Glutamatergic neuron (in vitro differentiated cells): ENCODE data around the gene LGR4. TPM values are rescaled to one million over a fixed set of nuclear protein-coding genes. Genes with fewer than 3 reads are reported as not detected.
"Not testable (repeated sequence)": the region's sequence is repeated elsewhere in the genome, so short reads cannot be mapped to it uniquely, and the experiment has no call there.

Experiments used
- DNase-seq: peaks from one replicate; pipeline ENCODE4 v3.0.0; 2022
- H3K27ac Mint-ChIP-seq: one replicate; pipeline ENCODE4 v1.8.0; 2020; ENCODE audit warnings: mild to moderate bottlenecking, mixed read lengths, inconsistent platforms; ENCODE audit not compliant: unreplicated experiment
- H3K27me3 Mint-ChIP-seq: one replicate; pipeline ENCODE4 v1.8.0; 2020; ENCODE audit warnings: mild to moderate bottlenecking, moderate library complexity, mixed read lengths, inconsistent platforms; ENCODE audit not compliant: unreplicated experiment
- H3K36me3 Mint-ChIP-seq: one replicate; pipeline ENCODE4 v1.8.0; 2020; ENCODE audit warnings: mild to moderate bottlenecking, mixed read lengths, inconsistent platforms; ENCODE audit not compliant: unreplicated experiment
- H3K4me1 Mint-ChIP-seq: one replicate; pipeline ENCODE4 v1.8.0; 2020; ENCODE audit warnings: mild to moderate bottlenecking, low read depth, mixed read lengths, inconsistent platforms; ENCODE audit not compliant: unreplicated experiment
- H3K4me3 Mint-ChIP-seq: one replicate; pipeline ENCODE4 v1.8.0; 2020; ENCODE audit warnings: mild to moderate bottlenecking, mixed read lengths, inconsistent platforms; ENCODE audit not compliant: unreplicated experiment
- H3K9me3 Mint-ChIP-seq: one replicate; pipeline ENCODE4 v1.8.0; 2020; ENCODE audit warnings: mild to moderate bottlenecking, moderate library complexity, mixed read lengths, inconsistent platforms; ENCODE audit not compliant: unreplicated experiment
- long read RNA-seq: library from polyadenylated mRNA; unstranded; transcript quantifications from one replicate; pipeline ENCODE4 v2.0.0, GENCODE V29; 2020; ENCODE audit not compliant: unreplicated experiment
- total RNA-seq: library from RNA; stranded (reverse); fragmentation: NEBNext Ultra II Directional; extraction: Animal tissue kit (Norgen Biotek cat#: 25700); gene quantifications from one replicate; pipeline ENCODE4 v1.2.1, GENCODE V29; 2021; ENCODE audit not compliant: unreplicated experiment
- TF ChIP-seq, protein P1 (sequence below): fragments of 200-600 bp; sonication (generic); IDR thresholded peaks from one replicate; pipeline ENCODE4 v1.5.0; 2021; ENCODE audit not compliant: partially characterized antibody, unreplicated experiment

Gene LGR4, protein sequence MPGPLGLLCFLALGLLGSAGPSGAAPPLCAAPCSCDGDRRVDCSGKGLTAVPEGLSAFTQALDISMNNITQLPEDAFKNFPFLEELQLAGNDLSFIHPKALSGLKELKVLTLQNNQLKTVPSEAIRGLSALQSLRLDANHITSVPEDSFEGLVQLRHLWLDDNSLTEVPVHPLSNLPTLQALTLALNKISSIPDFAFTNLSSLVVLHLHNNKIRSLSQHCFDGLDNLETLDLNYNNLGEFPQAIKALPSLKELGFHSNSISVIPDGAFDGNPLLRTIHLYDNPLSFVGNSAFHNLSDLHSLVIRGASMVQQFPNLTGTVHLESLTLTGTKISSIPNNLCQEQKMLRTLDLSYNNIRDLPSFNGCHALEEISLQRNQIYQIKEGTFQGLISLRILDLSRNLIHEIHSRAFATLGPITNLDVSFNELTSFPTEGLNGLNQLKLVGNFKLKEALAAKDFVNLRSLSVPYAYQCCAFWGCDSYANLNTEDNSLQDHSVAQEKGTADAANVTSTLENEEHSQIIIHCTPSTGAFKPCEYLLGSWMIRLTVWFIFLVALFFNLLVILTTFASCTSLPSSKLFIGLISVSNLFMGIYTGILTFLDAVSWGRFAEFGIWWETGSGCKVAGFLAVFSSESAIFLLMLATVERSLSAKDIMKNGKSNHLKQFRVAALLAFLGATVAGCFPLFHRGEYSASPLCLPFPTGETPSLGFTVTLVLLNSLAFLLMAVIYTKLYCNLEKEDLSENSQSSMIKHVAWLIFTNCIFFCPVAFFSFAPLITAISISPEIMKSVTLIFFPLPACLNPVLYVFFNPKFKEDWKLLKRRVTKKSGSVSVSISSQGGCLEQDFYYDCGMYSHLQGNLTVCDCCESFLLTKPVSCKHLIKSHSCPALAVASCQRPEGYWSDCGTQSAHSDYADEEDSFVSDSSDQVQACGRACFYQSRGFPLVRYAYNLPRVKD
- 87.1 TPM for total RNA-seq
- long read RNA-seq, partial matches to known transcripts: 0 of 1 reads
- long read RNA-seq, other reads (novel, unspliced or antisense): 1 of 1 reads

DNA sequence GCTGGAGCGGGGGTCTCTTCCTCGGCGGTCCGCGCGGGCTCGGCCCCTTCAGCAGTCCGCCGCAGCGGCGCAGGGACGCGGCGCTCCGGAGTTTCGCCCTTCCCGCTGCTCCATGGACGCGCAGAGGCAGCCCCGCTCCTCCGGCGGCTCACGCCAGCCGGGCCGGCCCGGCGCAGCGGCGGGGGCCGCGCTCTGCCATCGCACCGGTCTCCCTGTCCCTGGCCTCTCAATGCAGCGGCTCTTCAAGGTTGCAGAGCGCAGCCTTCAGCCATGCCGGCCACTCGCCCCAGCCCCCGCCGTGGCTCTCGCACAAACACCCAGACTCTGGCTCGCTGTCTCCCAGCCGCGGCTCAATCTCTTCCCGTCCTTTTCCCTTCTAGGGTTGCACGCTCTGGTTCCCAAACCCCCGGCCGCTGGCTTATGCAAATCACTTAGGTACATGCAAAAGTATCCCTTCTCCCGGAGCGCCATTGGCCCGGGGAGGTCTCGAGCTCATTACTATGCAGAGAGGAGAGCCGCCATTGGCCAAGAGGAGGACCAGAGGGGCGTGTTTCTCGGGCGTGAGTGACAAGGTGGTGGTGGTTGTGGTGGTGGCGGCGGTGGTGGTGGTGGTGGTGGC, at the start of gene LGR4:
Gene LGR4 (minus strand): TSS at position 393 of the 619 bp plus-strand sequence. CDS start 488 bp downstream, outside the sequence.
- TF ChIP-seq, protein P1, sequence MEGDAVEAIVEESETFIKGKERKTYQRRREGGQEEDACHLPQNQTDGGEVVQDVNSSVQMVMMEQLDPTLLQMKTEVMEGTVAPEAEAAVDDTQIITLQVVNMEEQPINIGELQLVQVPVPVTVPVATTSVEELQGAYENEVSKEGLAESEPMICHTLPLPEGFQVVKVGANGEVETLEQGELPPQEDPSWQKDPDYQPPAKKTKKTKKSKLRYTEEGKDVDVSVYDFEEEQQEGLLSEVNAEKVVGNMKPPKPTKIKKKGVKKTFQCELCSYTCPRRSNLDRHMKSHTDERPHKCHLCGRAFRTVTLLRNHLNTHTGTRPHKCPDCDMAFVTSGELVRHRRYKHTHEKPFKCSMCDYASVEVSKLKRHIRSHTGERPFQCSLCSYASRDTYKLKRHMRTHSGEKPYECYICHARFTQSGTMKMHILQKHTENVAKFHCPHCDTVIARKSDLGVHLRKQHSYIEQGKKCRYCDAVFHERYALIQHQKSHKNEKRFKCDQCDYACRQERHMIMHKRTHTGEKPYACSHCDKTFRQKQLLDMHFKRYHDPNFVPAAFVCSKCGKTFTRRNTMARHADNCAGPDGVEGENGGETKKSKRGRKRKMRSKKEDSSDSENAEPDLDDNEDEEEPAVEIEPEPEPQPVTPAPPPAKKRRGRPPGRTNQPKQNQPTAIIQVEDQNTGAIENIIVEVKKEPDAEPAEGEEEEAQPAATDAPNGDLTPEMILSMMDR: no peak
- Mint-ChIP-seq H3K27me3 (peaks cover 11% of the 10 kb centered on the region), H3K27ac (peak within 1 kb of the TSS; percentile 97), H3K4me3 (peak within 1 kb of the TSS; percentile 98), H3K36me3 (no peaks in the 10 kb centered on the region), H3K4me1 (peaks cover 20% of the 10 kb centered on the region), H3K9me3 (peaks cover 9% of the 10 kb centered on the region)
- DNase-seq: peak; percentile 94

DNA sequence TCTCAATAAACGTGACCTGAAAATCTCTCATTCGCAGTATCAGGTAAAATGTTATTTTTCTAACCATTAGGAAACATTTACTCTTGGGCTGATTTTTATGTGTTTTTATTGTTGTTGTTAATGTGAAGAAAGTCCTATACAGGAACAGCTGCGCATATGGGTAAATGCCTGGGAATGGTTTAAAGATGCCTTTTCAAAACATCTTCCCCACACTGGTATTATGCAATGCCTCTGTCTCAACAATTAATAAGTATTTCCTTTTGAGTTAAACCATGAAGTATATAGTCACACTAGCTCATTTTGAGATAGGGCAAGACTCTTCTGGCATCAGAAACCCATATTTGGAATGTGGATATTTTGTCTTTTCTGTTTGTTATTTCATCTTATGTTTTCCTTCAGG, 47.6 kb upstream of the LGR4 start:
- no peak overlapping the region for H3K4me3 Mint-ChIP-seq
- no peak for DNase-seq
- no peak overlapping the region for H3K27ac Mint-ChIP-seq
- peaks cover 1% of the 10 kb centered on the region for H3K27me3 Mint-ChIP-seq
- no peaks in the 10 kb centered on the region for H3K9me3 Mint-ChIP-seq
- TF ChIP-seq, protein P1: no peak
- no peaks in the 10 kb centered on the region for H3K4me1 Mint-ChIP-seq
- H3K36me3 Mint-ChIP-seq: no peaks in the 10 kb centered on the region

DNA sequence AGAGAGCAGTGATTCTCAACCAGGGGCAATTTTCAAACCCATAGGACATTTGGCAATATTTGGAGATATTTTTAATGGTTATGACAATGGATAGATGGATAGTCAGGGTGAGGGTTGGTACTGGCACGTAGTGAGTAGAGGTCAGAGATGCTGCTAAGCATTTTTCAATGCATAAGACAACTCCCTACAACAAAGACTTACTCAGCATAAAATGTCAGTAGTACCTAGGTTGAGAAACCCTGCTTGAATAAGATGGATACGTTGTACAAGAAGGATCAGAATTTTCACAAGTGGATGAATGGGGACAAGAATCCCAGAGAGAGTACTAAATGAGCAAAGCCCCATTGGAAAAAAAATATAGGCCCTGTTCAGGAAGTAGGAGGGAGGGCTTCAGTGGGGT, 45.9 kb upstream of the LGR4 start:
- DNase-seq: no peak
- Mint-ChIP-seq H3K4me3 (no peak overlapping the region), H3K9me3 (no peaks in the 10 kb centered on the region), H3K27ac (no peak overlapping the region), H3K4me1 (no peaks in the 10 kb centered on the region), H3K36me3 (no peaks in the 10 kb centered on the region), H3K27me3 (peaks cover 1% of the 10 kb centered on the region)
- TF ChIP-seq, protein P1: no peak

DNA sequence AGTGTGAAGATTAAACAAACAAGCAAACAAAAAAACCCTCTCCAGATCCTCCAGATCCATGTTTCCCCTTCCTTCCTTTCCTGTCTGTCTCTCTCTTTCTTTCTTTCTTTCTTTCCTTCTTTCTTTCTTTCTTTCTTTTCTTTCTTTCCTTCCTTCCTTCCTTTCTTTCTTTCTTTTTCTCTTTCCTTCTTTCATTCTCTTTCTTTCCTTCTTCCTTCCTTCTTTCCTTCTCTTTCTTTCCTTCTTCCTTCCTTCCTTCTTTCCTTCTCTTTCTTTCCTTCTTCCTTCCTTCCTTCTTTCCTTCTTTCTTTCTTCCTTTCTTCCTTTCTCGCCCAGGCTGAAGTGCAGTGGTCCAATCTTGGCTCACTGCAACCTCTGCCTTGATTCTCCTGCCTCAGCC, 44.9 kb upstream of the LGR4 start:
- H3K4me1 Mint-ChIP-seq, H3K9me3 Mint-ChIP-seq, H3K4me3 Mint-ChIP-seq, H3K27me3 Mint-ChIP-seq, H3K27ac Mint-ChIP-seq, H3K36me3 Mint-ChIP-seq, DNase-seq: not testable (repeated sequence)

DNA sequence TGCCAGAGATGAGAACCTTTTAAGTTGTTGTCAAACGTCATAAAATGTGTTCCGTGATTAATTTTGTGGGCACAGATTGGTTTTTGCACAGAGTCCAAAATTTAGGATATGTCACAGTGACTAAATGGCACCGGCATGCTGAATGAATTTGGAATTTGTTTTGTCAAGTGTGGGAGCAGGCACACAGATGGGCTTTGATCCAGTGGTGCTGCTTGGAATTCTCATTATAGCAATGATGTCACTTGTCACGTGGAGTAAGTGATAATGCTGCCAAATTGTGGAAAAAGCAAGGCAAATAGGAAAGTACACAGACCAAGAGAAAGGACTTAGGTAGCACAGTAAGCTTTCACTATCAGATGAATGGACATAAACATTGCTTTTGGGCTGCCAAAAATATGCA, 42.0 kb upstream of the LGR4 start:
- no peaks in the 10 kb centered on the region for H3K9me3 Mint-ChIP-seq
- H3K4me1 Mint-ChIP-seq: no peaks in the 10 kb centered on the region
- TF ChIP-seq, protein P1: no peak
- H3K4me3 Mint-ChIP-seq: no peak overlapping the region
- no peak overlapping the region for H3K27ac Mint-ChIP-seq
- no peak for DNase-seq
- no peaks in the 10 kb centered on the region for H3K36me3 Mint-ChIP-seq
- H3K27me3 Mint-ChIP-seq: peaks cover 1% of the 10 kb centered on the region
